Measurements from ENCODE around the gene C1orf116.

Gene C1orf116

GRCh38 chr1:207032528-207033017 lies at the start of gene C1orf116:
TSS of gene C1orf116 (minus strand) at chr1:207032756. CDS start at chr1:207027598, 5,158 bp downstream.
- no peak for DNase-seq (ENCODE audit: low read depth in 2 of 2)

- DNase-seq (ENCODE audit: low read depth in 2 of 2), result no peak
Measured at GRCh38 chr1:207081806-207082205, 49.2 kb upstream of the C1orf116 start.

- DNase-seq (ENCODE audit: low read depth in 2 of 2), result no peak
Measured at GRCh38 chr1:207081088-207081487, 48.5 kb upstream of the C1orf116 start.

GRCh38 chr1:207079706-207080241 lies 47.2 kb upstream of the C1orf116 start:
- no peak for DNase-seq (ENCODE audit: low read depth in 2 of 2)

GRCh38 chr1:207078578-207079132 lies 46.1 kb upstream of the C1orf116 start:
- no peak for DNase-seq (ENCODE audit: low read depth in 2 of 2)

- DNase-seq (ENCODE audit: low read depth in 2 of 2), result peak; percentile 13 to 70
Measured at GRCh38 chr1:207077470-207078377, 45.2 kb upstream of the C1orf116 start.

- no peak for DNase-seq (ENCODE audit: low read depth in 2 of 2)
Measured at GRCh38 chr1:207077012-207077411, 44.5 kb upstream of the C1orf116 start.

- no peak for DNase-seq (ENCODE audit: low read depth in 2 of 2)
Measured at GRCh38 chr1:207076181-207076955, 43.8 kb upstream of the C1orf116 start.

GRCh38 chr1:207073906-207074820 lies 41.6 kb upstream of the C1orf116 start:
- DNase-seq (ENCODE audit: low read depth in 2 of 2), result no peak

- no peak for DNase-seq (ENCODE audit: low read depth in 2 of 2)
Measured at GRCh38 chr1:207072233-207072632, 39.7 kb upstream of the C1orf116 start.

- no peak for DNase-seq (ENCODE audit: low read depth in 2 of 2)
Measured at GRCh38 chr1:207071426-207071825, 38.9 kb upstream of the C1orf116 start.

GRCh38 chr1:207070811-207071210 lies 38.3 kb upstream of the C1orf116 start:
- no peak for DNase-seq (ENCODE audit: low read depth in 2 of 2)

GRCh38 chr1:207069858-207070506 lies 37.4 kb upstream of the C1orf116 start:
- DNase-seq (ENCODE audit: low read depth in 2 of 2), result no peak

GRCh38 chr1:207069061-207069460 lies 36.5 kb upstream of the C1orf116 start:
- no peak for DNase-seq (ENCODE audit: low read depth in 2 of 2)

GRCh38 chr1:207067665-207068064 lies 35.1 kb upstream of the C1orf116 start:
- no peak for DNase-seq (ENCODE audit: low read depth in 2 of 2)

GRCh38 chr1:207067185-207067584 lies 34.6 kb upstream of the C1orf116 start:
- DNase-seq (ENCODE audit: low read depth in 2 of 2), result no peak

GRCh38 chr1:207064561-207064960 lies 32.0 kb upstream of the C1orf116 start:
- DNase-seq (ENCODE audit: low read depth in 2 of 2), result no peak

GRCh38 chr1:207063014-207063413 lies 30.5 kb upstream of the C1orf116 start:
- DNase-seq (ENCODE audit: low read depth in 2 of 2), result no peak

GRCh38 chr1:207062058-207062457 lies 29.5 kb upstream of the C1orf116 start:
- no peak for DNase-seq (ENCODE audit: low read depth in 2 of 2)

- no peak for DNase-seq (ENCODE audit: low read depth in 2 of 2)
Measured at GRCh38 chr1:207060596-207060995, 28.0 kb upstream of the C1orf116 start.

Data from stimulated activated CD4-positive, alpha-beta T cell treated with anti-CD3 and anti-CD28 coated beads, Interleukin-1b, Interleukin-23, amount 100 ng/mL, for 4 hours (primary cell).